HG03039 (cell line): ENCODE results near the gene USP16.
"Not testable (repeated sequence)": the region's sequence is repeated elsewhere in the genome, so short reads cannot be mapped to it uniquely, and the experiment has no call there.

Source experiments
- ATAC-seq: cut with Tn5 transposase; IDR thresholded peaks from one replicate; pipeline ENCODE4 v1.9.1; 2021; ENCODE audit warnings: mild to moderate bottlenecking, moderate library complexity; ENCODE audit not compliant: unreplicated experiment

The USP16 gene

GRCh38 chr21:29024474-29025327 is at the start of gene USP16:
TSS of gene USP16 (plus strand) at chr21:29024668. CDS start at chr21:29027914, 3,246 bp downstream.
- ATAC-seq: peak; percentile 97

- no peak for ATAC-seq
Observed at GRCh38 chr21:28975397-28975796, 49.1 kb upstream of the USP16 start.

- no peak for ATAC-seq
Observed at GRCh38 chr21:28979092-28979491, 45.4 kb upstream of the USP16 start.

GRCh38 chr21:28982637-28983036 is 41.8 kb upstream of the USP16 start:
- ATAC-seq: no peak

GRCh38 chr21:28986677-28987076 is 37.8 kb upstream of the USP16 start:
- no peak for ATAC-seq

- not testable (repeated sequence) for ATAC-seq
Observed at GRCh38 chr21:28988146-28988545, 36.3 kb upstream of the USP16 start.

- ATAC-seq: no peak
Observed at GRCh38 chr21:28991861-28992525, 32.5 kb upstream of the USP16 start.

GRCh38 chr21:28992526-28993292 is 31.8 kb upstream of the USP16 start, which contains the start of gene LTN1:
TSS of gene LTN1 (minus strand) at chr21:28992877. CDS start at chr21:28992805, 72 bp downstream.
- peak; percentile 98 for ATAC-seq

GRCh38 chr21:28993293-28993629 is 31.2 kb upstream of the USP16 start:
- ATAC-seq: no peak

- ATAC-seq: peak; percentile 99
Observed at GRCh38 chr21:29002442-29003144, 21.9 kb upstream of the USP16 start.

GRCh38 chr21:29005696-29006095 is 18.8 kb upstream of the USP16 start:
- ATAC-seq: no peak

GRCh38 chr21:29007135-29007534 is 17.3 kb upstream of the USP16 start:
- ATAC-seq: no peak

- ATAC-seq: no peak
Observed at GRCh38 chr21:29007810-29008209, 16.7 kb upstream of the USP16 start.

GRCh38 chr21:29008367-29008766 is 16.1 kb upstream of the USP16 start:
- no peak for ATAC-seq

GRCh38 chr21:29011236-29011635 is 13.2 kb upstream of the USP16 start:
- not testable (repeated sequence) for ATAC-seq

- no peak for ATAC-seq
Observed at GRCh38 chr21:29017639-29018237, 6.7 kb upstream of the USP16 start.

- ATAC-seq: peak; percentile 8
Observed at GRCh38 chr21:29018540-29018939, 5.9 kb upstream of the USP16 start.

GRCh38 chr21:29022166-29022565 is 2.3 kb upstream of the USP16 start:
- ATAC-seq: no peak

- ATAC-seq: no peak
Observed at GRCh38 chr21:29025328-29025713, 853 bp downstream of the USP16 start.

GRCh38 chr21:29029524-29029923 is 5.1 kb downstream of the USP16 start:
- ATAC-seq: no peak
